OCI-LY1 (cell line): ENCODE data around the gene ADSL.

Experiments used
- H2AFZ ChIP-seq: fragments of 200-600 bp; sonication (generic), shearing (Covaris generic); 2 replicates; pipeline ENCODE4 v1.6.0; 2014; ENCODE audit warnings: antibody characterized with exemption, mild to moderate bottlenecking, low read length
- H3F3A ChIP-seq: fragments of 200-600 bp; sonication (generic), shearing (Covaris generic); 2 replicates; pipeline ENCODE4 v1.6.0; 2014; ENCODE audit warnings: mild to moderate bottlenecking, antibody characterized with exemption, low read length, moderate library complexity; ENCODE audit not compliant: insufficient read depth
- H3K27ac ChIP-seq: fragments of 200-600 bp; sonication (generic); 2 replicates; pipeline ENCODE4 v1.5.1; 2014; ENCODE audit warnings: low read length, mixed run types, mild to moderate bottlenecking, low read depth; ENCODE audit not compliant: poor library complexity, severe bottlenecking
- H3K27me3 ChIP-seq: fragments of 200-600 bp; sonication (generic); 2 replicates; pipeline ENCODE4 v1.6.0; 2014; ENCODE audit warnings: antibody characterized with exemption, mild to moderate bottlenecking, low read length, moderate library complexity; ENCODE audit not compliant: insufficient read depth
- H3K36me3 ChIP-seq: fragments of 200-600 bp; sonication (generic); 2 replicates; pipeline ENCODE4 v1.6.1; 2014; ENCODE audit warnings: mild to moderate bottlenecking, antibody characterized with exemption, low read length, moderate library complexity, mixed read lengths; ENCODE audit not compliant: insufficient read depth
- H3K4me1 ChIP-seq: fragments of 200-600 bp; sonication (generic); 2 replicates; pipeline ENCODE4 v1.5.1; 2014; ENCODE audit warnings: mild to moderate bottlenecking, low read length, moderate library complexity; ENCODE audit not compliant: insufficient read depth, severe bottlenecking
- H3K4me2 ChIP-seq: fragments of 200-600 bp; sonication (generic), shearing (Covaris generic); 2 replicates; pipeline ENCODE4 v1.6.1; 2014; ENCODE audit warnings: low read length
- H3K4me3 ChIP-seq: fragments of 200-600 bp; sonication (generic); 2 replicates; pipeline ENCODE4 v1.5.1; 2014; ENCODE audit warnings: low read length, low read depth, mild to moderate bottlenecking, mixed read lengths; ENCODE audit not compliant: poor library complexity, severe bottlenecking
- H3K79me2 ChIP-seq: fragments of 200-600 bp; shearing (Covaris generic); 2 replicates; pipeline ENCODE4 v1.6.1; 2016; ENCODE audit warnings: mixed run types, low read length, mixed read lengths; ENCODE audit not compliant: insufficient read depth
- H3K9ac ChIP-seq: fragments of 200-600 bp; sonication (generic), shearing (Covaris generic); 2 replicates; pipeline ENCODE4 v1.6.1; 2014; ENCODE audit warnings: mild to moderate bottlenecking, low read length, mixed read lengths
- H3K9me2 ChIP-seq: fragments of 200-600 bp; sonication (generic), shearing (Covaris generic); 2 replicates; pipeline ENCODE4 v1.6.1; 2014; ENCODE audit warnings: low read depth, mild to moderate bottlenecking, low read length, mixed read lengths
- H3K9me3 ChIP-seq: fragments of 200-600 bp; shearing (Covaris generic); 2 replicates; pipeline ENCODE4 v1.6.1; 2014; ENCODE audit warnings: low read length, mixed read lengths
- H4K20me1 ChIP-seq: fragments of 200-600 bp; sonication (generic), shearing (Covaris generic); 2 replicates; pipeline ENCODE4 v1.6.0; 2016; ENCODE audit warnings: mild to moderate bottlenecking, low read length; ENCODE audit not compliant: insufficient read depth
- EZH2 ChIP-seq: fragments of 200-600 bp; sonication (generic), shearing (Covaris generic); IDR thresholded peaks from 2 replicates; pipeline ENCODE4 v1.8.0; 2017; ENCODE audit warnings: borderline replicate concordance, mixed run types, mild to moderate bottlenecking, antibody characterized with exemption, low read length, moderate library complexity, mixed read lengths
- TF ChIP-seq, protein P1 (sequence below): fragments of 200-600 bp; sonication (generic), shearing (Covaris generic); IDR thresholded peaks from 2 replicates; pipeline ENCODE4 v1.5.1; 2017; ENCODE audit warnings: mild to moderate bottlenecking, antibody characterized with exemption, low read length, moderate library complexity, mixed read lengths

ADSL gene

DNA sequence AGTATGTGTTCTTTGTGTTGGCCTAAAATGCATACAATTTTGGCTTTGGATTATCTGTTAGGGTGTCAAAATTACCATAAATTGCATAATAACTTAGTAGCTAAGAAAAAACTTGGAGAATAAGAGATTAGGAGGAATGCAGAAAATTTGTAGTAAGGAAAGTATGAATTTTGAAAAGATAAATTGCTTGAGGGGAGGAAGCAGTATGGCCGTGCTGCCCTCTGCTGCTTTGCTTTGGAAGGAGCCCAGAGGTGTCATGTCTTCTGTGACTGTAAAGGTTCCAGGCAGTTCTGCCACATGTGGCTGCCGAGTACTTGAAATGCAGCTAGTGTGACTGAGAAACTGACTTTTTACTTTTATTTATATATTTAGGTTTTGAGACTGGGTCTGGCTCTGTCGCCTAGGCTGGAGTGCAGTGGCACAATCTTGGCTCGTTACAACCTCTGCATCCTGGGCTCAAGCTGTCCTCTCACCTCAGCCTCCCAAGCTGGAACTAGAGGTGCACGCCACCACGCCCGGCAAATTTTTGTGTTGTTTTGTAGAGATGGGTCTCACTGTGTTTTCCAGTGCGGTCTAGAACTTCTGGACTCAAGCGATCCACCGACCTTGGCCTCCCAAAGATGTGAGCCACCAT lies 1.8 kb downstream of the ADSL start:
- peak overlapping the region; percentile 95 for H3K27ac ChIP-seq
- H3F3A ChIP-seq, result 0 out of 2 replicates have a peak, but pooled peaks cover under 1% of the 10 kb centered on the region
- peak overlapping the region; percentile 83 for H3K9ac ChIP-seq

DNA sequence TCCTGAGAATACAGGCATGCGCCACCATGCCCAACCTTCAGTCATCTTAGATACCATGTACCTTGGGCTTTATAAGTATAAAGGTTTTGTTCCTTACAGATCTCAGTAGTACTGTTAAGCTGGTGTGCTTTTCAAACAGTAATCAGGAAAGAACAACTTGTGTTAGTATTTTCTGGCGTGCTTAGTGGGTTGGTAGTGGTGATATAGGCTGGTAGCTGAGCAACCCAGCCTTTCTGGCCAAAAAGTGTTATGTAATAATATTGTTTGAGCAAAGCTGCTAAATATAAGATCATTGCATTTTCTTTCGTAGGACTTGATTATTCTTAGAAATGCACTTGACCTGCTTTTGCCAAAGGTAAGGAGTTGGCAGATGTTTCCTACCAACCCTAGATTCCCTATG lies 6.5 kb downstream of the ADSL start:
- no peak overlapping the region for H2AFZ ChIP-seq
- H3K9me2 ChIP-seq, result no peaks in the 10 kb centered on the region
- H3K9ac ChIP-seq, result no peak overlapping the region
- H3K4me1 ChIP-seq, result peaks cover 12% of the 10 kb centered on the region
- TF ChIP-seq, protein P1, sequence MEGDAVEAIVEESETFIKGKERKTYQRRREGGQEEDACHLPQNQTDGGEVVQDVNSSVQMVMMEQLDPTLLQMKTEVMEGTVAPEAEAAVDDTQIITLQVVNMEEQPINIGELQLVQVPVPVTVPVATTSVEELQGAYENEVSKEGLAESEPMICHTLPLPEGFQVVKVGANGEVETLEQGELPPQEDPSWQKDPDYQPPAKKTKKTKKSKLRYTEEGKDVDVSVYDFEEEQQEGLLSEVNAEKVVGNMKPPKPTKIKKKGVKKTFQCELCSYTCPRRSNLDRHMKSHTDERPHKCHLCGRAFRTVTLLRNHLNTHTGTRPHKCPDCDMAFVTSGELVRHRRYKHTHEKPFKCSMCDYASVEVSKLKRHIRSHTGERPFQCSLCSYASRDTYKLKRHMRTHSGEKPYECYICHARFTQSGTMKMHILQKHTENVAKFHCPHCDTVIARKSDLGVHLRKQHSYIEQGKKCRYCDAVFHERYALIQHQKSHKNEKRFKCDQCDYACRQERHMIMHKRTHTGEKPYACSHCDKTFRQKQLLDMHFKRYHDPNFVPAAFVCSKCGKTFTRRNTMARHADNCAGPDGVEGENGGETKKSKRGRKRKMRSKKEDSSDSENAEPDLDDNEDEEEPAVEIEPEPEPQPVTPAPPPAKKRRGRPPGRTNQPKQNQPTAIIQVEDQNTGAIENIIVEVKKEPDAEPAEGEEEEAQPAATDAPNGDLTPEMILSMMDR, result no peak
- TF ChIP-seq EZH2, result no peak
- H3K4me2 ChIP-seq, result no peak overlapping the region
- H3F3A ChIP-seq, result no peaks in the 10 kb centered on the region
- no peaks in the 10 kb centered on the region for H3K9me3 ChIP-seq
- no peaks in the 10 kb centered on the region for H4K20me1 ChIP-seq
- H3K4me3 ChIP-seq, result no peak overlapping the region
- peaks cover 19% of the 10 kb centered on the region for H3K79me2 ChIP-seq
- no peaks in the 10 kb centered on the region for H3K27me3 ChIP-seq
- peaks cover 89% of the 10 kb centered on the region for H3K36me3 ChIP-seq
- H3K27ac ChIP-seq, result no peak overlapping the region

More for the DNA sequence above, 1.8 kb downstream of the ADSL start:
- Histone ChIP-seq H3K4me1 (peaks cover 29% of the 10 kb centered on the region), H3K4me3 (peak overlapping the region; percentile 85), H3K9me3 (no peaks in the 10 kb centered on the region), H3K36me3 (peaks cover 45% of the 10 kb centered on the region), H4K20me1 (no peaks in the 10 kb centered on the region), H3K9me2 (no peaks in the 10 kb centered on the region), H3K27me3 (no peaks in the 10 kb centered on the region), H2AFZ (no peak overlapping the region), H3K4me2 (peak overlapping the region; percentile 92), H3K79me2 (peaks cover 30% of the 10 kb centered on the region)
- TF ChIP-seq EZH2, result no peak
- TF ChIP-seq, protein P1, result peak; percentile 90

DNA sequence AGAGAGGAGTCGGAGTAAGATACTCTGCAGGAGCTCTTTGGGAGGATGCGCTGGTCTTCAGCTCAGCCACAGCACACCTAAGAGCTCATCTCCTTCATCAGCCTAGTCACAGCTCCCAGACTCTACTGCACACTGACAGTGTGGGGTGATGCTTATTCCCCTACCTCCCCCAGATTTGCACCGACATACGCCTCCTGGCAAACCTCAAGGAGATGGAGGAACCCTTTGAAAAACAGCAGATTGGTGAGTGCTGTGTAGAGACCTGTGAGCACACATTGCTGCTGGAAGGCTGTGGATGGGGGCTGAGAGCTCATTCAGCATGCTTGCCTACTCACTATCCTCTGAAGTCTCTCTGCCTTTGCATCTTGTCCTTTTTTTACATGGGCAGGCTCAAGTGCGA lies 14.8 kb downstream of the ADSL start:
- no peaks in the 10 kb centered on the region for H3K4me1 ChIP-seq
- no peak overlapping the region for H3K4me3 ChIP-seq
- H3K36me3 ChIP-seq, result peaks cover 100% of the 10 kb centered on the region
- H3K4me2 ChIP-seq, result no peak overlapping the region
- H3K27ac ChIP-seq, result no peak overlapping the region
- TF ChIP-seq EZH2, result no peak
- TF ChIP-seq, protein P1, result no peak
- H3K27me3 ChIP-seq, result no peaks in the 10 kb centered on the region
- H3K79me2 ChIP-seq, result no peaks in the 10 kb centered on the region
- H4K20me1 ChIP-seq, result no peaks in the 10 kb centered on the region
- no peaks in the 10 kb centered on the region for H3F3A ChIP-seq
- H3K9ac ChIP-seq, result no peak overlapping the region
- no peak overlapping the region for H2AFZ ChIP-seq
- no peaks in the 10 kb centered on the region for H3K9me3 ChIP-seq
- H3K9me2 ChIP-seq, result no peaks in the 10 kb centered on the region
